OCI-LY7 (cell line): Measurements from ENCODE around the gene EDEM1. TPM values are rescaled to one million over a fixed set of nuclear protein-coding genes. Genes with fewer than 3 reads are reported as not detected.

Source experiments
- BruUV-seq: library from RNA; stranded (reverse); fragments of 400-500 nt; replicated peaks from 2 replicates; lab custom pipeline; 2021; lab: Mats Ljungman, UMichigan
- CTCF ChIA-PET: fragments of 300-600 bp; sonication (Branson Sonifier 250); formaldehyde crosslinking; loops from one replicate; lab custom pipeline; 2022; ENCODE audit warnings: antibody characterized with exemption; ENCODE audit not compliant: unreplicated experiment; lab: Charles Lee
- POLR2A ChIA-PET: fragments of 300-600 bp; sonication (Branson Sonifier 250); formaldehyde crosslinking; loops from one replicate; lab custom pipeline; 2022; ENCODE audit warnings: antibody characterized with exemption; lab: Charles Lee
- DNase-seq: peaks from one replicate; pipeline ENCODE4 v3.0.0-alpha.2; 2015; ENCODE audit warnings: low spot score
- H2AFZ ChIP-seq: fragments of 200-600 bp; sonication (generic), shearing (Covaris generic); 2 replicates; pipeline ENCODE4 v1.6.1; 2014; ENCODE audit warnings: mild to moderate bottlenecking, antibody characterized with exemption, low read length, moderate library complexity
- H3K27ac ChIP-seq: fragments of 200-600 bp; sonication (generic); 2 replicates; pipeline ENCODE4 v1.5.1; 2014; ENCODE audit warnings: mixed run types, low read depth, mild to moderate bottlenecking, moderate library complexity, low read length, inconsistent platforms; ENCODE audit not compliant: poor library complexity, severe bottlenecking
- H3K36me3 ChIP-seq: fragments of 200-600 bp; sonication (generic); 2 replicates; pipeline ENCODE4 v1.6.1; 2014; ENCODE audit warnings: mild to moderate bottlenecking, antibody characterized with exemption, low read length, moderate library complexity, mixed read lengths; ENCODE audit not compliant: insufficient read depth
- H3K4me1 ChIP-seq: fragments of 200-600 bp; sonication (generic); 2 replicates; pipeline ENCODE4 v1.5.1; 2014; ENCODE audit warnings: mild to moderate bottlenecking, low read length; ENCODE audit not compliant: insufficient read depth, poor library complexity, severe bottlenecking
- H3K4me2 ChIP-seq: fragments of 200-600 bp; sonication (generic); 2 replicates; pipeline ENCODE4 v1.6.1; 2014; ENCODE audit warnings: mild to moderate bottlenecking, low read length
- H3K4me3 ChIP-seq: fragments of 200-600 bp; sonication (generic); 2 replicates; pipeline ENCODE4 v1.5.1; 2014; ENCODE audit warnings: mild to moderate bottlenecking, low read depth, low read length; ENCODE audit not compliant: poor library complexity, severe bottlenecking
- H3K79me2 ChIP-seq: fragments of 200-600 bp; sonication (generic); 2 replicates; pipeline ENCODE4 v1.6.1; 2016; ENCODE audit warnings: low read depth, mild to moderate bottlenecking, low read length, moderate library complexity, mixed read lengths; ENCODE audit not compliant: insufficient read depth
- H3K9me2 ChIP-seq: fragments of 200-600 bp; sonication (generic); 2 replicates; pipeline ENCODE4 v1.6.1; 2016; ENCODE audit warnings: mild to moderate bottlenecking, low read length, mixed read lengths; ENCODE audit not compliant: insufficient read depth
- H3K9me3 ChIP-seq: fragments of 200-600 bp; sonication (generic); 2 replicates; pipeline ENCODE4 v1.6.1; 2014; ENCODE audit warnings: mild to moderate bottlenecking, mixed run types, low read length, mixed read lengths
- H4K20me1 ChIP-seq: fragments of 200-600 bp; sonication (generic); 2 replicates; pipeline ENCODE4 v1.6.1; 2014; ENCODE audit warnings: mild to moderate bottlenecking, antibody characterized with exemption, low read length, moderate library complexity, mixed read lengths; ENCODE audit not compliant: insufficient read depth
- EZH2phosphoT487 ChIP-seq: fragments of 200-600 bp; sonication (generic); IDR thresholded peaks from 2 replicates; pipeline ENCODE4 v1.6.1; 2018; ENCODE audit warnings: low read depth, borderline replicate concordance, mild to moderate bottlenecking, mixed run types, antibody characterized with exemption, low read length, moderate library complexity, mixed read lengths
- intact Hi-C: fragments of 100-400 bp; cut with micrococcal nuclease; formaldehyde crosslinking; loops from one replicate; pipeline ENCODE4 v1.10.0; 2022; ENCODE audit not compliant: unreplicated experiment
- total RNA-seq, 2 experiments: library from RNA; depleted of rRNA in 1 of 2; stranded (reverse); fragments of >200 nt in 1 of 2; shearing (Covaris generic) in 1 of 2; gene quantifications; 2 replicates each; pipeline ENCODE4 v1.2.3, GENCODE V29; 2014 to 2022
- TF ChIP-seq, protein P1 (sequence below): fragments of 200-600 bp; sonication (generic); conservative IDR thresholded peaks from 2 replicates; pipeline ENCODE4 v1.5.1; 2014; ENCODE audit warnings: mild to moderate bottlenecking, antibody characterized with exemption, low read length, moderate library complexity, mixed read lengths

Gene EDEM1
- total RNA-seq, 2 experiments from 2014 or later = 186 to 337 TPM

DNA sequence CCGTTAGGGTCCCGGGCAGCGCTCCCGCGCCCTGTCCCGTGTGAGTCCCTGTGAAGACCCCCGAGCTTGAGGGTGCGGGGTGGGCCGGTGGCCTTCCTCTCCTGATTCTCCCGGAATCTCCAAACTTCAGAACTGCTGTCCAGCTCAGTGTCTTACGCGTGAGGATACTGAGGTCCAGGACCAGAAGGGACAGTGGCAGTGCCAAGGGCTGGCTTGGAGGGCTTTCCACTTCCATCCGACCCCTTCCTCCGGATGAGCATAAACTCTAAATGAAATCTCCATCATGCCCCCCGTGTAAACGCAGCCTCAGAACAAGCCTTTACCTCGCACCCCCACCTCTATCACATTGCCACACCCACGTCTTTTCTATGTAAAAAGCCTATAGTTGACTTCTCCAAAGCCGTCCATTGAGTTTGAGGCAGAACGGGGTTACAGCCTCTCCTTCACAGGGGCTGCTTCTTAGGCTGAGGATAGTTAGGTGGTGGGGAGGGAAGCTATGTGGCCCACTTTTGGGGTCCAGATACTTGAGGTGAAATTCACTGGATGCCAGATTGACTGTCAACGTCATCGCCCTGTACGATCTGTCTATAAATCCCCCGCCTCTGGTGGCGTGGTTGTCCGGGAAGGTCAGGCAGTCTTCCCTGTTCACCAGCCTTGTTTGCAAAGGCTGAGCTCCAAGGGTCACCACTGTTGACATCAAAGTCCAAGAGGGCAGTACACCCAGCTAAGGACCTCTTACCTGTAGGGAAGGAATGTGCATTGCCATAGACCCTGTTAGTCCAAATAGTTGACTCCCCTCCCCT, 1.1 kb downstream of the EDEM1 start:
- BruUV-seq = TSS peak; percentile 42
- peak overlapping the region; percentile 69 for H3K4me2 ChIP-seq
- POLR2A ChIA-PET = interaction anchor here (0.5 to 13.5 kb wide), 8 partner anchors 5 to 615 kb away, joined by 3 to 444 read pairs (median 10); partner anchors contain the start of gene EDEM1
- no peaks in the 10 kb centered on the region for H3K9me2 ChIP-seq
- DNase-seq = peak; percentile 71
- H3K79me2 ChIP-seq = peaks cover 83% of the 10 kb centered on the region
- H3K27ac ChIP-seq = peak overlapping the region; percentile 99
- H3K36me3 ChIP-seq = peaks cover 66% of the 10 kb centered on the region
- H3K4me1 ChIP-seq = peaks cover 53% of the 10 kb centered on the region
- H2AFZ ChIP-seq = no peak overlapping the region
- peak overlapping the region; percentile 98 for H3K4me3 ChIP-seq
- TF ChIP-seq, protein P1, sequence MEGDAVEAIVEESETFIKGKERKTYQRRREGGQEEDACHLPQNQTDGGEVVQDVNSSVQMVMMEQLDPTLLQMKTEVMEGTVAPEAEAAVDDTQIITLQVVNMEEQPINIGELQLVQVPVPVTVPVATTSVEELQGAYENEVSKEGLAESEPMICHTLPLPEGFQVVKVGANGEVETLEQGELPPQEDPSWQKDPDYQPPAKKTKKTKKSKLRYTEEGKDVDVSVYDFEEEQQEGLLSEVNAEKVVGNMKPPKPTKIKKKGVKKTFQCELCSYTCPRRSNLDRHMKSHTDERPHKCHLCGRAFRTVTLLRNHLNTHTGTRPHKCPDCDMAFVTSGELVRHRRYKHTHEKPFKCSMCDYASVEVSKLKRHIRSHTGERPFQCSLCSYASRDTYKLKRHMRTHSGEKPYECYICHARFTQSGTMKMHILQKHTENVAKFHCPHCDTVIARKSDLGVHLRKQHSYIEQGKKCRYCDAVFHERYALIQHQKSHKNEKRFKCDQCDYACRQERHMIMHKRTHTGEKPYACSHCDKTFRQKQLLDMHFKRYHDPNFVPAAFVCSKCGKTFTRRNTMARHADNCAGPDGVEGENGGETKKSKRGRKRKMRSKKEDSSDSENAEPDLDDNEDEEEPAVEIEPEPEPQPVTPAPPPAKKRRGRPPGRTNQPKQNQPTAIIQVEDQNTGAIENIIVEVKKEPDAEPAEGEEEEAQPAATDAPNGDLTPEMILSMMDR = peak; percentile 25; the same call in 1 of the 2 replicates
- no peak for TF ChIP-seq EZH2phosphoT487
- CTCF ChIA-PET = interaction anchor here (0.5 kb wide), 1 partner anchor 651 kb away, joined by 3 read pairs; no protein-coding TSS in a partner anchor
- peaks cover 21% of the 10 kb centered on the region; the same call in 1 of the 2 replicates for H4K20me1 ChIP-seq
- intact Hi-C loops = no loop called here
- H3K9me3 ChIP-seq = no peaks in the 10 kb centered on the region

DNA sequence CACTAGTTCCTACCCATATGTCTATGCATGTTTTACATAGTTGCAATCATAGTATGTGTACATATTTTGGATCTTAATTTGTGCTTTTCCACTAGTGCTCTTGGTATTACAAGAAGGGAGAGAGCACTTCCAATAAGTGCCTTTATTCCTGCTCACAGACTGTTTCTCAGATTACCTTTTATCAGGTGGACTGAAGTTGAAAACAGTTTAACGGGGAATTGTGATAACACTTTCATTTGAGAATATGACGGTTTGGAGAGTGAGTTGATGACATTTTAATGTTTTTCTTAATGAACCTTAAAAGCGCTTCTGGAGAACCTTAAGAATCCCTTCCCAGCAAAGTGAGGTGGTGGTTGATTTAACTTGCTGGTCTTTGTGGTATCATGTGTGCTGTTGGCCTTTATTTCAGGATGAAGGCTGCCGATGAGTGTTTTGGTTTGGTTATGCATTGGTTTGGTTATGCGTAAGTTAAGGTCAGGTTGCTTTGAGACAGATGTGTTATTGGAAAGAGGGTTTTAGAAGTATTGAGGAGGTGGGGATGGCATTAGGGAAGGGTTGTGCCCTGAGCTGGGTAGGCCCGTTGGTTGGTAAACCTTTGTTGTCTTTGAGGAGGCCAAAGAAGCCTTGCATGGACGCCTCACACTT, 2.8 kb downstream of the EDEM1 start:
- Histone ChIP-seq H3K4me2 (peak overlapping the region; percentile 69), H3K4me1 (peaks cover 53% of the 10 kb centered on the region), H3K9me3 (no peaks in the 10 kb centered on the region), H3K36me3 (peaks cover 75% of the 10 kb centered on the region), H3K9me2 (no peaks in the 10 kb centered on the region), H2AFZ (no peak overlapping the region), H4K20me1 (peaks cover 24% of the 10 kb centered on the region; the same call in 1 of the 2 replicates), H3K27ac (peak overlapping the region; percentile 99), H3K4me3 (peak overlapping the region; percentile 98), H3K79me2 (peaks cover 86% of the 10 kb centered on the region)
- intact Hi-C loops = loop anchor here (1.0 kb wide), 1 partner anchor 67 kb away; no protein-coding TSS in a partner anchor
- TF ChIP-seq, protein P1 = no peak
- TF ChIP-seq EZH2phosphoT487 = no peak
- peak; percentile 54 for DNase-seq
- ChIA-PET POLR2A (interaction anchor here (0.6 to 13.5 kb wide), 8 partner anchors 3 to 208 kb away, joined by 3 to 444 read pairs (median 5); partner anchors contain the start of gene EDEM1), CTCF (no interaction called here)
- no TSS peak for BruUV-seq
